SKM-1 treated with dmso at 0.1 percent for 144 hours (cell line): Measurements from ENCODE around the gene GFAP.
A peak's percentile ranks its signal among the peaks of the same experiment; 100 is the strongest.

Experiments
- DNase-seq: peaks from one replicate; lab custom pipeline; 2025; ENCODE audit not compliant: unreplicated experiment; lab: John Stamatoyannopoulos, UW

The GFAP gene

GRCh38 chr17:44867841-44868240 is 47.5 kb downstream of the GFAP start:
- DNase-seq: no peak

GRCh38 chr17:44865931-44866330 is 49.4 kb downstream of the GFAP start:
- no peak for DNase-seq

DNA sequence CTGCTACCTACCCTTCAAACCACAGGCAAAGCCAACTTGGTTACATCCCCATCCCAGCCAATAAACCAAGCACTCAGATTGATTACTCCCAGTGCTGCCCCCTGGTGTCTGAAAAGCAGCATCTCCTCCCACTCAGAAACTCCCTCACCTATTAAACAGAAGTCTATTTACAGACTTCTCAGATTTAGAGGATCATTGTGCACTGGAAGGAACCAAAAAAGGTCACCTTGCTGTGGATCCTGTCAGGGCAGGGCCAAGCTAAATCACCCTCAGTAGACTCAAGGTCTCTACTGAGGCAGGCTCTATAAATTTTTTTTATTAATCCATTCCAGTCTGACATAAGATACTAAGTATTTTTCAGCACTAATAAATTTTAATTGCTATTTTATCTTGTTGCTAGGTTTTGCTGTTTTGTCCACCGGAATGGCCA is 50.1 kb downstream of the GFAP start:
- DNase-seq: peak; percentile 75

- DNase-seq: no peak
Observed at GRCh38 chr17:44864831-44865230, 50.5 kb downstream of the GFAP start.

DNA sequence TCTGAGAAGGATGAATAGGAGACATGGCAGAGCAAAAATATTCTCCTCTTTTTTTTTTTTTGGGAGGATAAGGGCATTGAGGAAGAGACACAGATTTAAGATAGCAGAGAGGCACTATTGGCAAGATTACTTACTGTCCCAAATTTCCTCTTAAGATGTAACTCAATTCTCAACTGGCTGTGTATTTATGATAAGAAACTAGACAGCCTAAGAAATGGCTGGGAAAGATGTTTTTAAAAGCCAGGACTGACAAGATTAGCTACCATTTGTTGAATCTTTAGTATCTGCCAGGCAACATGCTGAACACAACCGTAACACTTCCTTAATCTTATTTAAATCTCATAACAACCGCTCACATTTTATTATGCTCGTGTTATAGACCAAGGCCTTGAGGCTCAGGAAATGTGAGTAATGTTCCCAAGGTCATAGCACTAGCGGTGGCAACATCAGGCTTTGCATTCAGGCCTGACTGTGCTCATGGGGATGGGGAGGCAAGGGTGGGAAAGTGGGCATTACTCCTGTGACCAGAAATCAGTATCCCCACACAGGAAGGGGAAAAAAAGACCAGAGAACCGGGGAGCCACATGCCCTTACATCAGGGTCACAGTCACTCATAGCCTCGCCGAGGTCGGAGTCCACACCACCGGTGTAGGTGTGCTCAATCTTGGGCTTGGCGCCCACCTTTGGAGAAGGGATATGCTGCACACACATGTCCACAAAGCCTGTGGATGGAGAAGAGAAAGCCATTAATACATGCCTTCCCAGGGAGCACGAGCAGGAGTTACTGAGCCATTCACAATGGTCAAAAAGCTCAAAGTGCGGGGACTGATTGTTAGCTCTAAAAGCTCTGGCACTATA is 52.0 kb downstream of the GFAP start:
- DNase-seq: no peak

DNA sequence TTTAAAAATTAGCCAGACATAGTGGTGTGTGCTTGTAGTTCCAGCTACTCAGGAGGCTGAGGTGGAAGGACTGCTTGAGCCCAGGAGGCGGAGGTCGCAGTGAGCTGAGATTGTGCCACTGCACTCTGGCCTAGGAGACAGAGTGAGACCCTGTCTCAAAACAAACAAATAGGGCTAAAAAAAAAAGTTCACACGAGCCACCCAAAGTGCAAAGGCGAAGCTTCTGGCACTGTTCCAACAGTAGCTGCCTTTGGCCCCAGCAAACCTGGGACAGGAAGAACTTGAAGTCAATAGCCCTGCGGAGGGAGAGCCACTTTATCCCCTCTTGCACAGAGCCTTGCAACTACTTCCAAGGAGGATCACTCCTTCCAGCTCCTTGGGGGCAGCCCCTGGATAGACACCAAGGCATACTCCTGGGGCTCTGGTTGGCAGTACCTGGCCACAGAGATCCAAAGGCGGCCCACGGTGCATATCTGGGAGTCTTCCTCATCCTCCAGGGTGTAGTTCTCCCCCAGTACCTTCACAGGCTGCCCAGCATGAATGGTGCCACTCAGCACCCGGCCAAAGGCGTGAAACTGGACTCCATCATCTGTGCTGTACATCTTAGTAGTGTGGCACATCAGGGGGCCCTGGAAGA is 52.9 kb downstream of the GFAP start:
- no peak for DNase-seq

GRCh38 chr17:44859701-44860100 is 55.6 kb downstream of the GFAP start:
- no peak for DNase-seq

GRCh38 chr17:44854192-44854591 is 61.1 kb downstream of the GFAP start:
- DNase-seq: no peak
